Measurements from ENCODE around the gene LRRC34.

The LRRC34 gene

GRCh38 chr3:169760479-169760878 lies 52.2 kb downstream of the LRRC34 start:
- no peak for DNase-seq

GRCh38 chr3:169759256-169759655 lies 53.4 kb downstream of the LRRC34 start:
- no peak for DNase-seq

- DNase-seq = no peak
These were observed 54.2 kb downstream of the LRRC34 start for GRCh38 chr3:169758359-169758994.

GRCh38 chr3:169755488-169755887 lies 57.2 kb downstream of the LRRC34 start:
- no peak for DNase-seq

- DNase-seq = no peak
These were observed 58.0 kb downstream of the LRRC34 start for GRCh38 chr3:169754711-169755110.

- no peak for DNase-seq
These were observed 60.8 kb downstream of the LRRC34 start for GRCh38 chr3:169751875-169752274.

- no peak for DNase-seq
These were observed 62.0 kb downstream of the LRRC34 start for GRCh38 chr3:169750665-169751064.

GRCh38 chr3:169748670-169749069 lies 64.0 kb downstream of the LRRC34 start:
- DNase-seq = no peak

GRCh38 chr3:169746924-169747323 lies 65.8 kb downstream of the LRRC34 start:
- DNase-seq = no peak

- DNase-seq = no peak
These were observed 68.2 kb downstream of the LRRC34 start for GRCh38 chr3:169744366-169745054.
